ENCODE measurements around the gene CASZ1. TPM values are rescaled to one million over a fixed set of nuclear protein-coding genes. Genes with fewer than 3 reads are reported as not detected.

Gene CASZ1
- total RNA-seq, 3 donors from 2014 or later (not counting 1 experiment from before 2014, with no cell fraction given), result 55.9 to 83.0 (median 70.6) TPM

DNA sequence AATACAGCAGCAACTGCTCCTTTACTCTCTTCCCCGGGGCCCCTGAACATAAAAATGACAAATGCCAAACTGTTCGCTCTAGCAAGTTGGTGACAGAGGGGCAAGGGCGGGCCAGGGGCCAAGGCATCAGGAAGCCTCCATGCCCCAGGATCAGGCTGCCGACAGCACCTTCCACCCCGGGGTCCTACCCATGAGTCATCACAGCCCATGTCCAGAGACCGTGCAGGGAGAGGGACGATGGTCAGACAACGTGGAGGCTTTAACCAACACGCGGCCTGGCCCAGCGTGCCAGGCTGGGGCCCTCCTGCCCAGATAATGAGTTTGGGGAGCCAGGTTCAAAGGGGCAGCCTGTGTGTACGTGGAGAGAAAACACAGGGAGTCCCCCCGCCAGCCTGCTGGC lies 90.5 kb downstream of the CASZ1 start:
- no peak for ATAC-seq
- H3K4me3 ChIP-seq (ENCODE audit: low read length), result no peak overlapping the region
- H3K36me3 ChIP-seq (ENCODE audit: control insufficient read depth, insufficient read depth, low read length), result no peaks in the 10 kb centered on the region
- no peaks in the 10 kb centered on the region for H3K9me3 Mint-ChIP-seq
- TF ChIP-seq, protein P1, sequence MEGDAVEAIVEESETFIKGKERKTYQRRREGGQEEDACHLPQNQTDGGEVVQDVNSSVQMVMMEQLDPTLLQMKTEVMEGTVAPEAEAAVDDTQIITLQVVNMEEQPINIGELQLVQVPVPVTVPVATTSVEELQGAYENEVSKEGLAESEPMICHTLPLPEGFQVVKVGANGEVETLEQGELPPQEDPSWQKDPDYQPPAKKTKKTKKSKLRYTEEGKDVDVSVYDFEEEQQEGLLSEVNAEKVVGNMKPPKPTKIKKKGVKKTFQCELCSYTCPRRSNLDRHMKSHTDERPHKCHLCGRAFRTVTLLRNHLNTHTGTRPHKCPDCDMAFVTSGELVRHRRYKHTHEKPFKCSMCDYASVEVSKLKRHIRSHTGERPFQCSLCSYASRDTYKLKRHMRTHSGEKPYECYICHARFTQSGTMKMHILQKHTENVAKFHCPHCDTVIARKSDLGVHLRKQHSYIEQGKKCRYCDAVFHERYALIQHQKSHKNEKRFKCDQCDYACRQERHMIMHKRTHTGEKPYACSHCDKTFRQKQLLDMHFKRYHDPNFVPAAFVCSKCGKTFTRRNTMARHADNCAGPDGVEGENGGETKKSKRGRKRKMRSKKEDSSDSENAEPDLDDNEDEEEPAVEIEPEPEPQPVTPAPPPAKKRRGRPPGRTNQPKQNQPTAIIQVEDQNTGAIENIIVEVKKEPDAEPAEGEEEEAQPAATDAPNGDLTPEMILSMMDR (IDR thresholded peaks at IDR 0.05), result no peak
- no peaks in the 10 kb centered on the region for H3K36me3 Mint-ChIP-seq
- H3K27me3 ChIP-seq (ENCODE audit: control insufficient read depth, insufficient read depth, low read length), result no peaks in the 10 kb centered on the region
- WGBS (ENCODE audit: insufficient coverage), result 93% methylated on average over 13 of the region's 13 CpGs
- H3K4me1 ChIP-seq (ENCODE audit: control insufficient read depth, insufficient read depth, low read length), result no peaks in the 10 kb centered on the region
- peaks cover 0 to 10% of the 10 kb centered on the region in 2 donors for H3K27me3 Mint-ChIP-seq (ENCODE audit: low read depth in 2 of 2)
- no peaks in the 10 kb centered on the region for H3K9me3 ChIP-seq (ENCODE audit: control insufficient read depth, insufficient read depth, low read length)
- no peak overlapping the region for H3K27ac Mint-ChIP-seq
- H3K4me3 Mint-ChIP-seq, result no peak overlapping the region
- intact Hi-C loops (cut with micrococcal nuclease), result no loop called here
- no peaks in the 10 kb centered on the region for H3K4me1 Mint-ChIP-seq
- no peak overlapping the region for H3K27ac ChIP-seq (ENCODE audit: low read length)
- DNase-seq, result no peak

DNA sequence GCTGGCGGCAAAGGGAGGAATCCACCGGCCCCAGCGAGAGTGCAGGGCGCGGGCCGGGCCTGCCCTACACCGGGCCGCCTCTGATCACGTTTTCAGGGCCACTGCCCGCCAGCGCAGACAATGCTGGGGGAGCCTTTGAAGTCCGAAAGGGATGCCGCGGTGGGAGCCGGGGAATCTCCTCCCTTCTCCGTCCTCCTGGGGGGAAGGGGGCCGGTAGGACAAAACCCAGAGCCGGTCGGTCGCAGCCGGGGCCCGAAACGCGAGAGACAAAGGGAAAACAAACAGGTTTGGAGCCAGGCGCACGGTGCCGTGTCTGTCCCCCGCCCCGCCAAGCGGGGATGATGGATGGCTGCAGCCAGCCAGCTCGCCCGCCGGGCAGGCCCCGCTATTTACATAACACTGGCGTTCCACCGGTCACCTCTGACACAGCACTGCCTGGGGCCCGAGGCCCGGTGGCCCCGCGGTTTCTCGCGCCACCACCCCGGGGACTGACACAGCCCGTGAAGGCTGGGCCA lies 92.0 kb downstream of the CASZ1 start:
- Histone ChIP-seq H3K9me3 (ENCODE audit: control insufficient read depth, insufficient read depth, low read length) (no peaks in the 10 kb centered on the region), H3K4me3 (ENCODE audit: low read length) (no peak overlapping the region), H3K4me1 (ENCODE audit: control insufficient read depth, insufficient read depth, low read length) (no peaks in the 10 kb centered on the region), H3K27me3 (ENCODE audit: control insufficient read depth, insufficient read depth, low read length) (no peaks in the 10 kb centered on the region), H3K27ac (ENCODE audit: low read length) (no peak overlapping the region), H3K36me3 (ENCODE audit: control insufficient read depth, insufficient read depth, low read length) (no peaks in the 10 kb centered on the region)
- H3K9me3 Mint-ChIP-seq, result no peaks in the 10 kb centered on the region
- peaks cover 0 to 10% of the 10 kb centered on the region in 2 donors for H3K27me3 Mint-ChIP-seq (ENCODE audit: low read depth in 2 of 2)
- no peak overlapping the region for H3K4me3 Mint-ChIP-seq
- DNase-seq, result no peak
- no peak for ATAC-seq
- H3K27ac Mint-ChIP-seq, result no peak overlapping the region
- H3K4me1 Mint-ChIP-seq, result no peaks in the 10 kb centered on the region
- WGBS (ENCODE audit: insufficient coverage), result 73% methylated on average over 44 of the region's 44 CpGs
- TF ChIP-seq, protein P1 (IDR thresholded peaks at IDR 0.05), result no peak
- H3K36me3 Mint-ChIP-seq, result no peaks in the 10 kb centered on the region
- intact Hi-C loops (cut with micrococcal nuclease), result no loop called here

DNA sequence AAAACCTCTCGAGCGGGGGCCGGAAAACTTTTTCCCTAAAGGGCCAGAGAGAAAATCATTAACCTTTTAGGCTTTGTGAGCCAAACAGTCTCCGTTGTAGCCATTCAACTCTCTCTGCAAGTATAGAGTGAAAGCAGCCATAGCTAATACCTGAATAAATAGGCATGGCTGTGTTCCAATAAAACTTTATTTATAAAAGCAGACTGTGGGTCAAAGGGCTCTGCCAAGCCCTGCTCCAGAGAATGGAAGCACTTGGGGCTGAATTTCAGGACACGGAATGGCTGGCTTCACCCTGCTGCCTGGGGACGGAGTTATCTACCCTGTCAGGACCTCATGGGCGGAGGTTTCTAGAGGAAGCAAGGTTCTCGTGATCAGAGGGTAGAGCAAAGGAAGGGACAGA lies 92.7 kb downstream of the CASZ1 start:
- Histone ChIP-seq H3K27ac (ENCODE audit: low read length) (no peak overlapping the region), H3K9me3 (ENCODE audit: control insufficient read depth, insufficient read depth, low read length) (no peaks in the 10 kb centered on the region), H3K4me1 (ENCODE audit: control insufficient read depth, insufficient read depth, low read length) (no peaks in the 10 kb centered on the region), H3K4me3 (ENCODE audit: low read length) (no peak overlapping the region), H3K27me3 (ENCODE audit: control insufficient read depth, insufficient read depth, low read length) (no peaks in the 10 kb centered on the region), H3K36me3 (ENCODE audit: control insufficient read depth, insufficient read depth, low read length) (no peaks in the 10 kb centered on the region)
- Mint-ChIP-seq H3K4me1 (no peaks in the 10 kb centered on the region), H3K4me3 (no peak overlapping the region), H3K27me3 (ENCODE audit: low read depth in 2 of 2) (peaks cover 0 to 10% of the 10 kb centered on the region in 2 donors), H3K36me3 (no peaks in the 10 kb centered on the region), H3K27ac (no peak overlapping the region), H3K9me3 (no peaks in the 10 kb centered on the region)
- TF ChIP-seq, protein P1 (IDR thresholded peaks at IDR 0.05), result no peak
- intact Hi-C loops (cut with micrococcal nuclease), result no loop called here
- no peak for DNase-seq
- ATAC-seq, result no peak
- WGBS (ENCODE audit: insufficient coverage), result 88% methylated on average over 8 of the region's 8 CpGs

- intact Hi-C loops (cut with micrococcal nuclease), result no loop called here
- ATAC-seq (no peak), DNase-seq (no peak)
- no peak overlapping the region for H3K27ac ChIP-seq (ENCODE audit: low read length)
- no peaks in the 10 kb centered on the region for H3K4me1 ChIP-seq (ENCODE audit: control insufficient read depth, insufficient read depth, low read length)
- no peaks in the 10 kb centered on the region for H3K27me3 ChIP-seq (ENCODE audit: control insufficient read depth, insufficient read depth, low read length)
- TF ChIP-seq, protein P1 (IDR thresholded peaks at IDR 0.05), result no peak
- no peak overlapping the region for H3K4me3 ChIP-seq (ENCODE audit: low read length)
- Mint-ChIP-seq H3K4me3 (no peak overlapping the region), H3K27ac (no peak overlapping the region), H3K9me3 (no peaks in the 10 kb centered on the region), H3K27me3 (ENCODE audit: low read depth in 2 of 2) (peaks cover 0 to 10% of the 10 kb centered on the region in 2 donors), H3K4me1 (peaks cover 0 to 3% of the 10 kb centered on the region in 2 donors), H3K36me3 (no peaks in the 10 kb centered on the region)
- no peaks in the 10 kb centered on the region for H3K36me3 ChIP-seq (ENCODE audit: control insufficient read depth, insufficient read depth, low read length)
- 92% methylated on average over 13 of the region's 14 CpGs for WGBS (ENCODE audit: insufficient coverage)
- H3K9me3 ChIP-seq (ENCODE audit: control insufficient read depth, insufficient read depth, low read length), result no peaks in the 10 kb centered on the region
Measured at GRCh38 chr1:10701145-10701544, 95.3 kb downstream of the CASZ1 start.
